HL-60/S4 treated with phorbol 12-myristate 13-acetate at 8.2 ng/mL for 4 days and 3 days (cell line): ENCODE data around the gene RDH16.
"Not testable (repeated sequence)": the region's sequence is repeated elsewhere in the genome, so short reads cannot be mapped to it uniquely, and the experiment has no call there.

Experiments used
- in situ Hi-C: fragments of 300-500 bp; cut with MboI; formaldehyde crosslinking; loops from 2 replicates; pipeline ENCODE4 v1.15.0; 2022; ENCODE audit warnings: low sequenced_read_pairs

RDH16 gene

GRCh38 chr12:56929780-56930179, 27.6 kb downstream of the RDH16 start:
- in situ Hi-C loops, result no loop called here

DNA sequence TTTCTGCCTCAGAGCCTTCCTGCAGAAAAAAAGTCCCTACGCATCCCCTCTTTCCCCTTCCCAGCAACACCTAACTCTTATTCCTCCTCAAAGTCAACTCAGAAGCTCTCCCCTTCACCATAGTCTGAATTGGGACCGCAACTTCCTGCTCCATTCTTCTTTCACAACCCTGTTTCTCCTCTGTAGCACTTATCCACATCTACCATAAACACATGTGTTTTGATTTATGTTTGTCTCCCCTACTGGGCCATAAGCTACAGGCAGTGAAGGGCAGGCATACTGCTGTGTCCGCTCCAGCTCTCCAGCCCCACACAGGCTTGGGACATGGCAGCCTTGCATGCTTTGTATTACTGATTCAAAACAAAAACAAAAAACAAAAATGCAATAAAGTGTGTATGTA, 29.1 kb downstream of the RDH16 start:
- in situ Hi-C loops, result no loop called here

DNA sequence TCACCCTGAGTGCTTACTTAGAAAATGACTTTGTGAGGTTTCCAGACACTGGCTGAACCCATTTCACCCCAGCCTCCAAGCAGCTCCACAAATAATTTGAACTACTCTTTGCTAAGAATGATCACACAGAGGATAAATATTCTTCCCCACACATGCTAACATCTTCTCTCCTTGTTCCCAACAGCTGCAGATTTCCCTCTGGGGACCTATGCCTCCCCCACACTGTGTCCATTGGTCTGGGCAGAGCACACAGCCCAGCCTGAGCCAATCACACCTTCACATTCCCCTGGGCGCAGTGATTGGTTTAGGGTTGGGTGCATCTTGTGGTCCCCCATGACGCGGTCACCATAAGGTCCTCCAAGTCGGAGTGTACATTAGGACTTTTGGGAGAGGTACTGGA, 30.1 kb downstream of the RDH16 start:
- in situ Hi-C loops, result no loop called here

GRCh38 chr12:56922031-56922430, 35.4 kb downstream of the RDH16 start:
- in situ Hi-C loops, result no loop called here

DNA sequence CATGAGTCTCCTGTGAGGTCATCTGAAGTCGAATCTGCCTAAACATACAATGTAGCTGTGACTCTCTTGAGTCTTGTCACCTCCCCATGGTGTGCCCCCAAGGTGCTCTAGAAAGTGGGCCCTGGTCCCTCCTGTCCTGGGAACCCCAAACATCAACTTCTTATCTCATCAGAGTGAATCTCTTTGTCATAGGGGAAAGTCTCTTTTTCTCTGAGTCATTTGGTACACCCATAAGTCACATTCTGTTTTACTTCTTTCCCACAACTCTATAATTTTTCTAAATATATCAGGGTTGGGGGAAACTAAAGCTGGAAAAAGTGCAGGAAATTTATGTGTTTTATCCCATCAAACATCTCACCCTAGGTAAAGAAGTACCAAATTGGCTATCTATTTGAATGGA, 36.1 kb downstream of the RDH16 start:
- in situ Hi-C loops, result no loop called here

DNA sequence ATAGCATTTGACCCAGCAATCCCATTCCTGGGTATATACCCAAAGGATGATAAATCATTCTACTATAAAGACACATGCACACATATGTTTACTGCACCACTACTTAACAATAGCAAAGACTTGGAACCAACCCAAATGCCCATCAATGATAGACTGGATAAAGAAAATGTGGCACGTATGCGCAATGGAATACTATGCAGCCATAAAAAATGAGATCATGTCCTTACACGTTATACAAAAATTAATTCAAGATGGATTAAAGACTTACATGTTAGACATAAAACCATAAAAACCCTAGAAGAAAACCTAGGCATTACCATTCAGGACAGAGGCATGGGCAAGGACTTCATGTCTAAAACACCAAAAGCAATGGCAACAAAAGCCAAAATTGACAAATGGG, 39.3 kb downstream of the RDH16 start:
- in situ Hi-C loops, result not testable (repeated sequence)

DNA sequence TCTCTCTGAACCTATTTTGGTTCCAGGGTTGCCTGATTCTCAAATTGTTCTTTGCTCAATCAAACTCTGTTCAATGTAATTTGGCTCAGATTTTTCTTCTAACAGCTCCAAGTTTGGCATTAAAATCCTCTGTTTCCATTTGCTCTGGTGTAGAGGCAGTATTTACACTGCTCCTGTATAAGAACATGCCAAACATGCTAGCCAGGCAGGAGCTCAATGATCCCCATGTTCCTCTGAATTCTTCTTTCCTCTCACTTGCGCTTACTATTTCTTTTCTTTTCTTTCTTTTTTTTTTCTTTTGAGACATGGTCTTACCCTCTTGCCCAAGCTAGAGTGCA, 40.4 kb downstream of the RDH16 start:
- in situ Hi-C loops, result no loop called here

DNA sequence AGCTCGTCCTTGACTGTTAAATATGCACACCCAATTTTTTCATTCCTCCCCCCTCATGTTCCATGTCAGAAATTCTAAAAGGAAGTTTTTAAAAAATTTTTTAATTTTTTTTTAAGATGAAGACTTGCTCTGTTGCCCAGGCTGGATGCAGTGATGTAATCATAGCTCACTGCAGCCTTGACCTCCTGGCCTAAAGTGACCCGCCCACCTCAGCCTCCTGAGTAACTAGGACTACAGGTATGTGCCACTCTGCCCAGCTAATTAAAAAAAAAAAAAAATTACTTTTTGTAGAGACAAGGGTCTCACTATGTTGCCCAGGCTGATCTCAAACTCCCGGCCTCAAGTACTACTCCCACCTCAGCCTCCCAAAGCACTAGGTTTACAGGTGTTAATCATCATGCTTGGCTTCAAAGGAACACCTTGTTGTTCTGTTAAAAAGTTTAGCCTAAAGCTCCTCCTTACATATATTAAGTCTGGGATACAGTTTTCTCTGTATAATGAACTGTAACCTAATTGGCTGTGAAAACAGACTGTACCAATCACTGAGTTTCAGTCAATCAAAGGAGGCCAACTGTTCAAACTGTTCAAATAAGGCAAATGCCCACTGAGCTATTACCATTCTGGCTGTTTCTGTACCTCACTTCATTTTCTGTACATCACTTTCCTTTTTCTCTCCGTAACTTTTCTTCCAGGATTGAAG, 41.0 kb downstream of the RDH16 start:
- in situ Hi-C loops, result no loop called here

DNA sequence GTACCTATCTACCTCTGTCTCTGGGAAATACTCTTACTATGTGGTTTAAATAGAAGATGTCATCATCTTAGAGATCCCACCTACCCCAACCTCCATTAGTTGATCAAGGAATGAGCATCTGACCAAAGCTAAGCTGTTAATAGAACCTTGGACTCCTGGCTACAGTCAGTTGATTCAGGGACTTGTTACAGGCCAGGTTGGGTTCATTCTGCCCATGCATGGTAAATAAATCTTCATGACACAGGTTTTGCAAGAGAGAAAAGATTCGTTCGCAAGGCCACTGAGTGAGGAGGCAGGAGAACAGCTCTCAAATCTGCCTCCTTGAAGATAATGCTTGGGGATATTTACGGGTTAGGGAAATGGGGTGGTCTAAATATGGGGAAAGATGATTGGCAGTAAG, 42.7 kb downstream of the RDH16 start:
- in situ Hi-C loops, result no loop called here

- in situ Hi-C loops, result no loop called here
Measured at GRCh38 chr12:56914256-56914655, 43.2 kb downstream of the RDH16 start.

DNA sequence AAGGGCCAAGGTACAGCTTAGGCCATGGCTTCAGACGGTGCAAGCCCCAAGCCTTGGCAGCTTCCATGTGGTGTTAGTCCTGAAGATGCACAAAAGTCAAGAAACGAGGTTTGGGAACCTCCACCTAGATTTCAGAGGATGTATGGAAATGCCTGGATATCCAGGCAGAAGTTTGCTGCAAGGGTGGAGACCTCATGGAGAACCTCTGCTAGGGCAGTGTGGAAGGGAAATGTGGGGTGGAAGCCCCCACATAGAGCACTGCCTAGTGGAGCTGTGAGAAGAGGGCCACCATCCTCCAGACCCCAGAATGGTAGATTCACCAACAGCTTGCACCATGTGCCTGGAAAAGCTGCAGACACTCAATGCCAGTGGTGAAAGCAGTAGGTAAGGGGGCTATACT, 48.0 kb downstream of the RDH16 start:
- in situ Hi-C loops, result not testable (repeated sequence)

GRCh38 chr12:56908136-56908535, 49.3 kb downstream of the RDH16 start:
- in situ Hi-C loops, result no loop called here

GRCh38 chr12:56905852-56906251, 51.6 kb downstream of the RDH16 start:
- in situ Hi-C loops, result no loop called here

- in situ Hi-C loops, result no loop called here
Measured at GRCh38 chr12:56903374-56903773, 54.0 kb downstream of the RDH16 start.
